Mucosa of rectum (tissue), 2 donors: ENCODE data around the gene DENND4B.
"Not testable (repeated sequence)": the region's sequence is repeated elsewhere in the genome, so short reads cannot be mapped to it uniquely, and the experiment has no call there.

Experiments used
- H3K27ac ChIP-seq, 2 donors: one replicate each; pipeline ENCODE4 v1.7.0; 2013; ENCODE audit warnings: inconsistent platforms in 2 of 2, low read depth in 2 of 2, low read length in 2 of 2
- H3K27me3 ChIP-seq, 2 donors: one replicate each; pipeline ENCODE4 v1.7.0; 2013; ENCODE audit warnings: low read length in 2 of 2; ENCODE audit not compliant: control insufficient read depth in 2 of 2, insufficient read depth in 2 of 2
- H3K36me3 ChIP-seq, 2 donors: one replicate each; pipeline ENCODE4 v1.7.0; 2013; ENCODE audit warnings: low read length in 2 of 2; ENCODE audit not compliant: control insufficient read depth in 2 of 2, insufficient read depth in 2 of 2
- H3K4me1 ChIP-seq, 2 donors: one replicate each; pipeline ENCODE4 v1.7.0; 2013; ENCODE audit warnings: low read length in 2 of 2, mild to moderate bottlenecking in 1 of 2; ENCODE audit not compliant: control insufficient read depth in 2 of 2, insufficient read depth in 2 of 2
- H3K4me3 ChIP-seq, 2 donors: one replicate each; pipeline ENCODE4 v1.7.0; 2013; ENCODE audit warnings: low read length in 2 of 2
- H3K9ac ChIP-seq, 2 donors: one replicate each; pipeline ENCODE4 v1.7.0; 2013; ENCODE audit warnings: low read length in 2 of 2, low read depth in 1 of 2, mild to moderate bottlenecking in 1 of 2
- H3K9me3 ChIP-seq, 2 donors: one replicate each; pipeline ENCODE4 v1.7.0; 2013; ENCODE audit warnings: low read length in 2 of 2; ENCODE audit not compliant: control insufficient read depth in 2 of 2
- donor health status: healthy.
- donor health status: Normal muscosa, but diverticular disease.

The DENND4B gene

GRCh38 chr1:153910560-153910959 is 36.0 kb downstream of the DENND4B start:
- not testable (repeated sequence) for H3K4me3 ChIP-seq, H3K27me3 ChIP-seq, H3K9me3 ChIP-seq, H3K4me1 ChIP-seq, H3K36me3 ChIP-seq, H3K9ac ChIP-seq, H3K27ac ChIP-seq

GRCh38 chr1:153908071-153908470 is 38.4 kb downstream of the DENND4B start:
- Histone ChIP-seq H3K4me3 (no peak overlapping the region), H3K36me3 (peaks cover 2 to 4% of the 10 kb centered on the region in 2 donors), H3K27ac (no peak overlapping the region), H3K9me3 (no peaks in the 10 kb centered on the region), H3K9ac (no peak overlapping the region), H3K4me1 (no peaks in the 10 kb centered on the region), H3K27me3 (no peaks in the 10 kb centered on the region)

GRCh38 chr1:153907134-153907533 is 39.4 kb downstream of the DENND4B start:
- H3K4me1 ChIP-seq: no peaks in the 10 kb centered on the region
- H3K9ac ChIP-seq: no peak overlapping the region
- no peaks in the 10 kb centered on the region for H3K9me3 ChIP-seq
- no peak overlapping the region for H3K4me3 ChIP-seq
- peaks cover 2 to 4% of the 10 kb centered on the region in 2 donors for H3K36me3 ChIP-seq
- H3K27me3 ChIP-seq: no peaks in the 10 kb centered on the region
- H3K27ac ChIP-seq: no peak overlapping the region

GRCh38 chr1:153906396-153906795 is 40.1 kb downstream of the DENND4B start:
- Histone ChIP-seq H3K27ac (no peak overlapping the region), H3K4me1 (no peaks in the 10 kb centered on the region), H3K9me3 (no peaks in the 10 kb centered on the region), H3K27me3 (no peaks in the 10 kb centered on the region), H3K9ac (no peak overlapping the region), H3K4me3 (no peak overlapping the region), H3K36me3 (peaks cover 2 to 4% of the 10 kb centered on the region in 2 donors)

- H3K9me3 ChIP-seq, H3K4me3 ChIP-seq, H3K27me3 ChIP-seq, H3K9ac ChIP-seq, H3K27ac ChIP-seq, H3K4me1 ChIP-seq, H3K36me3 ChIP-seq: not testable (repeated sequence)
Observed at GRCh38 chr1:153905908-153906307, 40.6 kb downstream of the DENND4B start.

- Histone ChIP-seq H3K4me1 (no peaks in the 10 kb centered on the region), H3K27me3 (no peaks in the 10 kb centered on the region), H3K36me3 (peaks cover 2 to 9% of the 10 kb centered on the region in 2 donors), H3K27ac (no peak overlapping the region), H3K9me3 (no peaks in the 10 kb centered on the region), H3K4me3 (no peak overlapping the region), H3K9ac (no peak overlapping the region)
Observed at GRCh38 chr1:153903841-153904455, 42.6 kb downstream of the DENND4B start.

GRCh38 chr1:153899509-153899908 is 47.0 kb downstream of the DENND4B start:
- H3K36me3 ChIP-seq: peaks cover 0 to 15% of the 10 kb centered on the region in 2 donors
- no peaks in the 10 kb centered on the region for H3K9me3 ChIP-seq
- H3K4me3 ChIP-seq: no peak overlapping the region
- H3K27ac ChIP-seq: no peak overlapping the region
- H3K4me1 ChIP-seq: no peaks in the 10 kb centered on the region
- H3K9ac ChIP-seq: no peak overlapping the region
- H3K27me3 ChIP-seq: no peaks in the 10 kb centered on the region

- H3K27ac ChIP-seq, H3K4me3 ChIP-seq, H3K4me1 ChIP-seq, H3K27me3 ChIP-seq, H3K9me3 ChIP-seq, H3K9ac ChIP-seq: not testable (repeated sequence)
- H3K36me3 ChIP-seq: peaks cover 4 to 11% of the 10 kb centered on the region in 2 donors
Observed at GRCh38 chr1:153895866-153896265, 50.7 kb downstream of the DENND4B start.

- not testable (repeated sequence) for H3K27ac ChIP-seq, H3K4me3 ChIP-seq
Observed at GRCh38 chr1:153891042-153891441, 55.5 kb downstream of the DENND4B start.

GRCh38 chr1:153888533-153888932 is 58.0 kb downstream of the DENND4B start:
- H3K9me3 ChIP-seq: no peaks in the 10 kb centered on the region
- peaks cover 5 to 24% of the 10 kb centered on the region in 2 donors for H3K4me1 ChIP-seq
- peaks cover 0 to 4% of the 10 kb centered on the region in 2 donors for H3K36me3 ChIP-seq
- H3K9ac ChIP-seq: no peak overlapping the region
- peak overlapping the region in 1 of 2 donors; percentile 9 for H3K4me3 ChIP-seq
- H3K27ac ChIP-seq: peak overlapping the region in 1 of 2 donors; percentile 28
- H3K27me3 ChIP-seq: no peaks in the 10 kb centered on the region

More at GRCh38 chr1:153891042-153891441, 55.5 kb downstream of the DENND4B start:
- H3K4me1 ChIP-seq: peaks cover 5 to 24% of the 10 kb centered on the region in 2 donors
- H3K27me3 ChIP-seq, H3K9me3 ChIP-seq, H3K36me3 ChIP-seq, H3K9ac ChIP-seq: not testable (repeated sequence)
